Dendritic cell treated with granulocyte-macrophage colony-stimulating factor and Interleukin-4, amounts not matched to agents 40 ng/mL and 50 ng/mL, for 4 days (primary cell): ENCODE data around the gene SNAPC5.

ENCODE experiments used
- H3K27ac Mint-ChIP-seq: one replicate; pipeline ENCODE4 v1.8.0; 2022; ENCODE audit warnings: mild to moderate bottlenecking, mixed read lengths
- H3K27me3 Mint-ChIP-seq: one replicate; pipeline ENCODE4 v1.8.0; 2022; ENCODE audit warnings: mild to moderate bottlenecking, mixed read lengths
- H3K36me3 Mint-ChIP-seq: one replicate; pipeline ENCODE4 v1.8.0; 2022; ENCODE audit warnings: low read depth, mixed read lengths
- H3K4me1 Mint-ChIP-seq: one replicate; pipeline ENCODE4 v1.8.0; 2022; ENCODE audit warnings: low read depth, mixed read lengths
- H3K4me3 Mint-ChIP-seq: one replicate; pipeline ENCODE4 v1.8.0; 2022; ENCODE audit warnings: mild to moderate bottlenecking, moderate library complexity, mixed read lengths
- H3K9me3 Mint-ChIP-seq: one replicate; pipeline ENCODE4 v1.8.0; 2022; ENCODE audit warnings: mixed read lengths
- intact Hi-C: fragments of 100-400 bp; cut with micrococcal nuclease; formaldehyde crosslinking; loops from one replicate; pipeline ENCODE4 v1.15.0; 2022

SNAPC5 gene, protein sequence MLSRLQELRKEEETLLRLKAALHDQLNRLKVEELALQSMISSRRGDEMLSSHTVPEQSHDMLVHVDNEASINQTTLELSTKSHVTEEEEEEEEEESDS

DNA sequence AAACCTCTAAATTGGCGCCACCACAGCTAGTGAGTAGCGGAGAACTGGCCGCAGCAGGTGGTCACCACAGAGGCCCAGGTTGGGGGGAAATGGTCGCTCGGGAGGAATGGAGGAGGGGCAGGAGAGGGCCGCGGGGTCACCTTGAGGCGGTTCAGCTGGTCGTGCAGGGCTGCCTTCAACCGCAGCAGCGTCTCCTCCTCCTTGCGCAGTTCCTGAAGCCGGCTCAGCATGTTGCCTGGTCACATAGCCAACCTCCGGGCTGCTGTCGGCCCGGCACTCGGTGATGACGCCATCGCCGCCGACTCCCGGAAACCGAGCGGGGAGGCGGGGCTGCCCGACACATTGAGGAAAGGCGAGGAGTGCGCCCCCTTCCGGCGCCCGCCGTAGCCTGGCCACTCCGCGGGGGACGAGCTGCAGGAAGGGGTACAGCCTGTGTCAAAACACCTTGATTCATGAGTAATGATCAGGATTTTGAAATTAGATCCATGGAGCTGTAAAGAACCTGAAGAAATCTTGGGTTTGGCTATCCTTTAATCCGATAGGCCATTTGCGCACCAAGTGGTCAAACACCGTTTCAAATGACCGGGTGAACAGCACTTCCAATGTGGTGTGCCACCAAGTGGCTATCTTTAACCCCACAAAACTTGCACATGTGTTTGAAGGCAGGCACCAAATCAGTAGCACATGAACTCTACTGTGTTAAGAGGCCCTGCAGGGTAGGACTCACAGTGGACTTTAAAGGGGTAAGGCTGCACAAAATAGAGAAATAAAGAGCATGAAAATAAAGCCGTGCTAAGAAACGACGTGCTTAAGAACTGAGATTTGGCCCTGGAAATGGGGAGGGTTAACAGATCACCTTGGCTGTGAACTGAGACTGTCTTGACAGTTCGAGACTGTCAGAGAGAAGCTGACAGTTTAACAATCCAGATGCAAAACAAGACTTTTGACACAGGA, at the start of gene SNAPC5:
TSS of gene SNAPC5 (minus strand) at position 261 of the 954 bp plus-strand sequence. CDS start at position 230, 31 bp downstream.
- H3K36me3 Mint-ChIP-seq: peaks cover 90% of the 10 kb centered on the region
- intact Hi-C loops: loop anchor here (1.0 to 5.0 kb wide), 4 partner anchors 8 to 205 kb away; partner anchors contain the start of genes DIS3L, MAP2K1, TIPIN and ZWILCH

GRCh38 chr15:66545255-66545654, 47.7 kb upstream of the SNAPC5 start:
- Mint-ChIP-seq H3K9me3 (no peaks in the 10 kb centered on the region), H3K27ac (no peak overlapping the region), H3K27me3 (no peaks in the 10 kb centered on the region), H3K4me3 (no peak overlapping the region), H3K36me3 (peaks cover 11% of the 10 kb centered on the region), H3K4me1 (no peaks in the 10 kb centered on the region)
- intact Hi-C loops: no loop called here

More for the DNA sequence above, at the start of gene SNAPC5:
- peak within 1 kb of the TSS; percentile 98 for H3K27ac Mint-ChIP-seq
- no peaks in the 10 kb centered on the region for H3K27me3 Mint-ChIP-seq
- H3K4me1 Mint-ChIP-seq: peaks cover 52% of the 10 kb centered on the region
- no peaks in the 10 kb centered on the region for H3K9me3 Mint-ChIP-seq
- H3K4me3 Mint-ChIP-seq: peak within 1 kb of the TSS; percentile 90

DNA sequence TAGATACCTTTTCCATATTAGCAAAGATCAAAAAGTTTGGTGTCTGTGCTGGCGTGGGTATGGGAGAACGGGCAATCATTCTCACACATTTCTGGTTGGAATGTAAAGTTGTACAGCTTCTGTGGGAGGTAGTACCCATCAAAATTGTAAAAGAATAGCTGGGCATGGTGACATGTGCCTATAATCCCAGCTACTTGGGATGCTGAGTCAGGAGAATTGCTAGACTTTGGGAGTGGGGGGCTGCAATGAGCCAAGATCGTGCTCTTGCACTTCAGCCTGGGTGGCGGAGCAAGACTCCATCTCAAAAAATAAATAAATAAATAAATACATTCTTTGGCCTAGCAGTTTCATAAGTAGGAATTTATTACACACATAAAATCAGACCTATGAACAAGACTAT, 45.3 kb upstream of the SNAPC5 start:
- H3K4me1 Mint-ChIP-seq: peaks cover 10% of the 10 kb centered on the region
- intact Hi-C loops: no loop called here
- no peaks in the 10 kb centered on the region for H3K27me3 Mint-ChIP-seq
- H3K9me3 Mint-ChIP-seq: no peaks in the 10 kb centered on the region
- H3K36me3 Mint-ChIP-seq: peaks cover 22% of the 10 kb centered on the region
- H3K4me3 Mint-ChIP-seq: no peak overlapping the region
- H3K27ac Mint-ChIP-seq: no peak overlapping the region

- Mint-ChIP-seq H3K27me3 (no peaks in the 10 kb centered on the region), H3K27ac (no peak overlapping the region), H3K4me1 (peaks cover 13% of the 10 kb centered on the region), H3K36me3 (peaks cover 23% of the 10 kb centered on the region), H3K9me3 (no peaks in the 10 kb centered on the region), H3K4me3 (no peak overlapping the region)
- intact Hi-C loops: no loop called here
Measured at GRCh38 chr15:66535056-66535455, 37.5 kb upstream of the SNAPC5 start.

DNA sequence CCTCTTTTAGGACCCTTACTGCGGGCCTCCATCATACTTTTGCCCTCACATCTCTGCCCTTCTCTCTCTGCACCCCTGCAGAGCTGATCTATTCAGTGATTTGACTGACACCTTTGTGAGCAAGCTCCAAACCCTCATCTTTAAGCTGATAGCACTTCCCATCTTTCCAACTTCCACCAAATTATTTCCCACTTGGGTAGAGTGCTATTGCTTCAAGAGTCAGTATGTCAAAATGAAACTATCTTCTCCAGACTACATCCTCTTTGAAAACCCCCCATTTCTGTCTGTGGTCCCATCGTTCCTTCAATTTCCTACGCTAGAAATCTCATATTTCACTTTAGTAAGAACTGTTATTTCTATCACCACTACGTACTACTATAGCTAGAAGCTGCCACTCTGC, 27.3 kb upstream of the SNAPC5 start:
- H3K27me3 Mint-ChIP-seq: no peaks in the 10 kb centered on the region
- intact Hi-C loops: no loop called here
- peaks cover 17% of the 10 kb centered on the region for H3K4me1 Mint-ChIP-seq
- H3K27ac Mint-ChIP-seq: peak overlapping the region; percentile 18
- peaks cover 41% of the 10 kb centered on the region for H3K36me3 Mint-ChIP-seq
- peak overlapping the region; percentile 15 for H3K4me3 Mint-ChIP-seq
- no peaks in the 10 kb centered on the region for H3K9me3 Mint-ChIP-seq

- H3K27me3 Mint-ChIP-seq: no peaks in the 10 kb centered on the region
- H3K4me3 Mint-ChIP-seq: no peak overlapping the region
- no peak overlapping the region for H3K27ac Mint-ChIP-seq
- H3K4me1 Mint-ChIP-seq: peaks cover 17% of the 10 kb centered on the region
- intact Hi-C loops: no loop called here
- H3K36me3 Mint-ChIP-seq: peaks cover 34% of the 10 kb centered on the region
- no peaks in the 10 kb centered on the region for H3K9me3 Mint-ChIP-seq
Measured at GRCh38 chr15:66523926-66524325, 26.4 kb upstream of the SNAPC5 start.

- Mint-ChIP-seq H3K4me3 (no peak overlapping the region), H3K9me3 (no peaks in the 10 kb centered on the region), H3K27me3 (no peaks in the 10 kb centered on the region), H3K4me1 (peaks cover 7% of the 10 kb centered on the region), H3K27ac (no peak overlapping the region), H3K36me3 (peaks cover 45% of the 10 kb centered on the region)
- intact Hi-C loops: no loop called here
Measured at GRCh38 chr15:66515901-66516322, 18.4 kb upstream of the SNAPC5 start.

- intact Hi-C loops: no loop called here
Measured at GRCh38 chr15:66514586-66514985, 17.0 kb upstream of the SNAPC5 start.

DNA sequence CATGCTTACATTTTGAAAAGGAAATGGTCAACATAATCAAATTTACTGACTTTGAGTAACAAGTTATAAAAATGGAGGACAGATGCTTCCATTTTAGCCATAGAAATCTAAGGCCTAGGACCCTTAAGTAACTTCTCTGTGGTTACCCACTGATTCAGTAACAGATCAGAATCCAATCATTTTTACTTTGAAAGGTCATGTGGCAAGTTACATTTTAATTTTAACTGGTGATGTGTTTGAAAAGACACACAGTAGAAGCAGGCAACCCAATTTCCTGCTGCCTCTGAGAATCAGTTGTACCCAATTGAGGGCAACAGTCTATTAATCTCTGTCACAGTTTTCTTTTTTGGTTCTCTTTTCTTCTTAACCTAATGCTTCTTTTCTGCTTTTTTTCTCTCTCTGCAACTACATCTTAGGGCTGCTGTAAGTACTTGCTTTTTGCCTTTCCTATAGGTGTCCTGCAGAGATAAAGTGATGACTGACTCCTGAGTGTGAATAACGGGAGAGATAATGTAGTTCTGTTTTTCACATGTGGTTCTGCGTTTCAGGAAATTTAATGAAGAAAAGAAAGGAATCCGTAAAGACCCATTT, 10.8 kb upstream of the SNAPC5 start:
- Mint-ChIP-seq H3K27me3 (no peaks in the 10 kb centered on the region), H3K27ac (no peak overlapping the region), H3K4me1 (peaks cover 21% of the 10 kb centered on the region), H3K9me3 (no peaks in the 10 kb centered on the region), H3K36me3 (peaks cover 28% of the 10 kb centered on the region), H3K4me3 (no peak overlapping the region)
- intact Hi-C loops: no loop called here

More at GRCh38 chr15:66514586-66514985, 17.0 kb upstream of the SNAPC5 start:
- peaks cover 43% of the 10 kb centered on the region for H3K36me3 Mint-ChIP-seq
- no peak overlapping the region for H3K27ac Mint-ChIP-seq
- peaks cover 7% of the 10 kb centered on the region for H3K4me1 Mint-ChIP-seq
- H3K9me3 Mint-ChIP-seq: no peaks in the 10 kb centered on the region
- H3K4me3 Mint-ChIP-seq: no peak overlapping the region
- no peaks in the 10 kb centered on the region for H3K27me3 Mint-ChIP-seq

DNA sequence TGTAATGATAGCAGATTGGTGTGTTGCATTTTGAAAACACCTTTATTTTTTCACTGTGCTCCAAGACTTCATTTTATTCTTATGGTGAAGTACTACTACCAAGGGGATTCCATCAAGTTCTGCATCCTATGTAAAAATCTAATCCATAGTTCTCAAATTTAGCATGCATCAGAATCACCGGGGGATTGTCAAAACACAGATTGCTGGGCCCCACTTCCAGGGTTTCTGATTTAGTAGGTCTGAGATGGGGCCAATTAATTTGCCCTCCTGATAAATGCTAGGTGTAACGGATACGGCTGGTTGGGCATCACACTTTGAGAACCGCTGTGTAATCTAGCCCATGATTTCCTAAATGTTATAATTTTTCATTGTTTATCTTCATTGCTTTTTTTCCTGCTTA, 8.3 kb upstream of the SNAPC5 start:
- Mint-ChIP-seq H3K4me1 (peaks cover 39% of the 10 kb centered on the region), H3K27ac (peak overlapping the region; percentile 94), H3K4me3 (peak overlapping the region; percentile 98), H3K27me3 (no peaks in the 10 kb centered on the region), H3K9me3 (no peaks in the 10 kb centered on the region), H3K36me3 (peaks cover 53% of the 10 kb centered on the region)
- intact Hi-C loops: loop anchor here (1.0 to 2.0 kb wide), 2 partner anchors 9 to 119 kb away; partner anchors contain the start of genes MAP2K1 and SNAPC5

- H3K4me3 Mint-ChIP-seq: peak overlapping the region; percentile 98
- H3K27ac Mint-ChIP-seq: peak overlapping the region; percentile 94
- H3K4me1 Mint-ChIP-seq: peaks cover 42% of the 10 kb centered on the region
- H3K27me3 Mint-ChIP-seq: no peaks in the 10 kb centered on the region
- intact Hi-C loops: loop anchor here (1.0 to 2.0 kb wide), 2 partner anchors 8 to 119 kb away; partner anchors contain the start of genes MAP2K1 and SNAPC5
- no peaks in the 10 kb centered on the region for H3K9me3 Mint-ChIP-seq
- peaks cover 57% of the 10 kb centered on the region for H3K36me3 Mint-ChIP-seq
Measured at GRCh38 chr15:66505430-66505811, 7.9 kb upstream of the SNAPC5 start.

DNA sequence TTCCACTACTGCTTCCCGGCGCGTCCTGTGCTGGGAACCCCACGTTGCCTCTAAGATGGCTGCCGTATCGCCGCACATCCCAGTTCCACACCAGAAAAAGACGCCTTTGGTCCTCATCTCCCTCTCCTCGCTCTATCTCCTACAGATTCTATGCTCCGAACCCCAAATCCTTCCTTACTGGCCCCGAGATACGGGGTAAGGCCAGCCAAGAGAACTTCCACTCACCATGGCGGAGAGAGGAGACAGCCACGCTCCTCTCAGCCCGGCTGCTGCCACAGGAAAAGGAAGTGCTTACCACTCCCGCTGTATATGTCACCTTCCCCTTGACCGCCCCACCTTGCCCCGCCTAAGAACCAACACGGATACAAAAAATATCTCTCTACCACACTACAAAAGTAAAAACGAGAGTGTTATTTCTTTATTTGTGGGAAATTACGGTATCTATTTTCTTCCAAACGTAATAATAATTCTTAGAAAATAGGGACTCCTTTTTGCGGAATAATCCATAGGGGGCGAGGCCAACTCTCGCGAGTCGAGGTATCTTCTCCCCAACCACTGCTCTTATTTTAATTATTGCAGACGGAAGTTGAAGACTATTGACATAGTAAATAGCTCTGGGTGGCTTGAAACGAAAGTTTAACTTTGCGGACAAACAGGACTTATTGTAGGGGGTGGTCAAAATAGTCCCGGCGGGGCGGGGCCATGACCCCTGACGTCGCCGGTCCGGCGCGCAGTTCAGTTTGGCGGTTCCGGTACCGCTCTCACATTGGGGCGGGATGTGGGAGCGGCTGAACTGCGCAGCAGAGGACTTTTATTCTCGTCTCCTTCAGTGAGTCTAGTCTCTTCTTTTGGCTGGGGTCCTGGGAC, 7.2 kb upstream of the SNAPC5 start, which contains the start of the genes RPL4 and ZWILCH:
TSS of gene RPL4 (minus strand) at position 293 of the 867 bp plus-strand sequence. CDS start at position 228, 65 bp downstream.
TSS of gene ZWILCH (plus strand) at position 764 of the 867 bp plus-strand sequence. CDS start at position 777, 13 bp downstream.
- peaks cover 63% of the 10 kb centered on the region for H3K36me3 Mint-ChIP-seq
- H3K27me3 Mint-ChIP-seq: no peaks in the 10 kb centered on the region
- peak within 1 kb of the TSS; percentile 98 for H3K4me3 Mint-ChIP-seq
- peak within 1 kb of the TSS; percentile 94 for H3K27ac Mint-ChIP-seq
- H3K4me1 Mint-ChIP-seq: peaks cover 47% of the 10 kb centered on the region
- intact Hi-C loops: loop anchor here (1.0 to 2.0 kb wide), 2 partner anchors 7 to 118 kb away; partner anchors contain the start of genes MAP2K1 and SNAPC5
- H3K9me3 Mint-ChIP-seq: no peaks in the 10 kb centered on the region
